Measurements from ENCODE around the gene SLC16A9.
"Not testable (repeated sequence)": the region's sequence is repeated elsewhere in the genome, so short reads cannot be mapped to it uniquely, and the experiment has no call there.

Gene SLC16A9

DNA sequence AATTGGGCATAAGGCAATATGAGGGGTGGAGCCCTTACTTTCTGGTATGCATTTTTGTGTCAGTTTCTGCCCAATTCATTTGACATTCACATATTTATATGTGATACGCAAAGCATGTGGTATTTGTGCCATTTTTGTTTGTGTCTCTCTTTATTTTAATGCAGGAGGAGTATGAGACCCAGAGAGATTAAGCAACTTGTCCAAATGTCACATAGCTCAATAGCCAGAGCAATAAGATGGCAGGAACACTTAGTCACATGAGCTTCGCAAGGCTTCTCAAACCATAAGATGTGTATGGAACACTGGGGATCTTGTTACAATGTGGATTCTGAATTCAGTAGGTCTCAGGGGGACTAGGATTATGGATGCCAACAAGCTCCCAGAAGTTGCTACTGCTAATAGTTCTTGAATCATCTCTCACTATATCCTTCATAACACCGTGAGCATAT lies 24.4 kb upstream of the SLC16A9 start:
- H3K27ac ChIP-seq (ENCODE audit: low read length): no peak overlapping the region
- no peak overlapping the region for H3K4me2 ChIP-seq (ENCODE audit: insufficient read depth, low read length)
- H3K4me1 ChIP-seq (ENCODE audit: insufficient read depth, low read length): no peaks in the 10 kb centered on the region
- H3K9me3 ChIP-seq (ENCODE audit: insufficient read depth, low read length, severe bottlenecking): no peaks in the 10 kb centered on the region
- no peak overlapping the region for H3K9ac ChIP-seq (ENCODE audit: low read depth, low read length)
- no peak overlapping the region for H3K4me3 ChIP-seq (ENCODE audit: low read depth in 1 of 2, low read length in 2 of 2)
- no peak for DNase-seq
- H3K36me3 ChIP-seq (ENCODE audit: insufficient read depth, low read length): no peaks in the 10 kb centered on the region
- H3K79me2 ChIP-seq (ENCODE audit: insufficient read depth, low read length): no peaks in the 10 kb centered on the region
- H4K20me1 ChIP-seq (ENCODE audit: insufficient read depth, low read length): no peaks in the 10 kb centered on the region
- no peaks in the 10 kb centered on the region for H3K27me3 ChIP-seq (ENCODE audit: insufficient read depth, low read length, poor library complexity)
- ATAC-seq (ENCODE audit: insufficient read depth, low read depth): no peak
- TF ChIP-seq EZH2 (IDR thresholded peaks at IDR 0.05; ENCODE audit: borderline replicate concordance, low read depth, low read length, severe bottlenecking): no peak
- TF ChIP-seq, protein P1, sequence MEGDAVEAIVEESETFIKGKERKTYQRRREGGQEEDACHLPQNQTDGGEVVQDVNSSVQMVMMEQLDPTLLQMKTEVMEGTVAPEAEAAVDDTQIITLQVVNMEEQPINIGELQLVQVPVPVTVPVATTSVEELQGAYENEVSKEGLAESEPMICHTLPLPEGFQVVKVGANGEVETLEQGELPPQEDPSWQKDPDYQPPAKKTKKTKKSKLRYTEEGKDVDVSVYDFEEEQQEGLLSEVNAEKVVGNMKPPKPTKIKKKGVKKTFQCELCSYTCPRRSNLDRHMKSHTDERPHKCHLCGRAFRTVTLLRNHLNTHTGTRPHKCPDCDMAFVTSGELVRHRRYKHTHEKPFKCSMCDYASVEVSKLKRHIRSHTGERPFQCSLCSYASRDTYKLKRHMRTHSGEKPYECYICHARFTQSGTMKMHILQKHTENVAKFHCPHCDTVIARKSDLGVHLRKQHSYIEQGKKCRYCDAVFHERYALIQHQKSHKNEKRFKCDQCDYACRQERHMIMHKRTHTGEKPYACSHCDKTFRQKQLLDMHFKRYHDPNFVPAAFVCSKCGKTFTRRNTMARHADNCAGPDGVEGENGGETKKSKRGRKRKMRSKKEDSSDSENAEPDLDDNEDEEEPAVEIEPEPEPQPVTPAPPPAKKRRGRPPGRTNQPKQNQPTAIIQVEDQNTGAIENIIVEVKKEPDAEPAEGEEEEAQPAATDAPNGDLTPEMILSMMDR (IDR thresholded peaks at IDR 0.05; ENCODE audit: borderline replicate concordance, extremely low read depth, low read length, poor library complexity, severe bottlenecking): no peak
- H2AFZ ChIP-seq (ENCODE audit: low read depth, low read length): no peak overlapping the region

DNA sequence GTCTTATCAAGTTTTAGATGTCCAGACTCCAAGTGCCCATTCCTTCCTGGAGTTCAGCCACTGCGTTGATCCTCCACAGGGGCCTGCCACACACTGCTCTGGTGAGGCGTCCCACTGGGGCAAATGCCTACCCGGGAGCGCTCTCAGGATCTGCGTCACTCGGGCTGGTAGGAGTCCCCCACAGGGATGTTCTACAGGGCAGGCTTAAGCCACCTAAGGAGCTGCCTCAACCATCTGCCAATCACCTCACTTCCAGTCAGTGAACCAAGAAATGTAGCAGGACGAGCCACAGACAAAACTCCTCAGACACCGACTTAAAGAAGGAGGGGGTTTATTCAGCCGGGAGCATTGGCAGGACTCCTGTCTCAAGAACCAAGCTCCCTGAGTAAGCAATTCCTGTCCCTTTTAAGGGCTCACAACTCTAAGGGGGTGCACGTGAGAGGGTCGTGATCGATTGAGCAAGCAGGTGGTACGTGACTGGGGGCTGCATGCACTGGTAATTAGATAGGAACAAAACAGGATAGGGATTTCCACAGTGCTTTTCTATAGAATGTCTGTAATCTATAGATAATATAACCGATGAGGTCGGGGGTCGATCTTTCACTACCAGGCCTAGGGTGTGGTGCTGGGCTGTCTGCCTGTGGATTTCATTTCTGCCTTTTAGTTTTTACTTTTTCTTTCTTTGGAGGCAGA lies 23.8 kb upstream of the SLC16A9 start:
- H3K9ac ChIP-seq (ENCODE audit: low read depth, low read length); H3K36me3 ChIP-seq (ENCODE audit: insufficient read depth, low read length); DNase-seq: not testable (repeated sequence)

DNA sequence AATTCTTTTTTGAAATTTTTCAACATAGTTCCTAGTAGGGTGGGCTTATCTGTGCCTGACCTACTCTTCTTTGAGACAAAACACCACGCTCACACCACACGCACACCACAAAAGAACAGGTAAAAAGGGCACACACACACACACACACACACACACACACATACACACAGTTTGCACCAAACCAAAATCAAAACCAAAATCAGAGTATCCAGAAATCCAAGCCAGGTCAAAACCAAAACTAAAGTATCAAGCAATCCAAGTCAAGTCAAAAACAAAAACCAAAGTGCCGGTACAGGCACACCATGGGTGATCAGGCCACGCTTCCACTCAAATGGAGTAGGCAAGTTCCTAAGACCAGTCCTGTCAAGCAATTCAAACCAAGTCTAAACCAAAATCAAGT lies 23.2 kb upstream of the SLC16A9 start:
- not testable (repeated sequence) for H3K9ac ChIP-seq (ENCODE audit: low read depth, low read length); H4K20me1 ChIP-seq (ENCODE audit: insufficient read depth, low read length); H3K27me3 ChIP-seq (ENCODE audit: insufficient read depth, low read length, poor library complexity); H3K27ac ChIP-seq (ENCODE audit: low read length); H3K4me2 ChIP-seq (ENCODE audit: insufficient read depth, low read length); H3K36me3 ChIP-seq (ENCODE audit: insufficient read depth, low read length); H2AFZ ChIP-seq (ENCODE audit: low read depth, low read length); H3K79me2 ChIP-seq (ENCODE audit: insufficient read depth, low read length); H3K4me3 ChIP-seq (ENCODE audit: low read depth in 1 of 2, low read length in 2 of 2); H3K4me1 ChIP-seq (ENCODE audit: insufficient read depth, low read length); ATAC-seq (ENCODE audit: insufficient read depth, low read depth); DNase-seq; H3K9me3 ChIP-seq (ENCODE audit: insufficient read depth, low read length, severe bottlenecking)

More for the DNA sequence above, 23.8 kb upstream of the SLC16A9 start:
- H3K27ac ChIP-seq (ENCODE audit: low read length); H3K27me3 ChIP-seq (ENCODE audit: insufficient read depth, low read length, poor library complexity); H3K4me3 ChIP-seq (ENCODE audit: low read depth in 1 of 2, low read length in 2 of 2); H3K79me2 ChIP-seq (ENCODE audit: insufficient read depth, low read length); ATAC-seq (ENCODE audit: insufficient read depth, low read depth); H3K4me1 ChIP-seq (ENCODE audit: insufficient read depth, low read length); H4K20me1 ChIP-seq (ENCODE audit: insufficient read depth, low read length); H3K9me3 ChIP-seq (ENCODE audit: insufficient read depth, low read length, severe bottlenecking); H3K4me2 ChIP-seq (ENCODE audit: insufficient read depth, low read length); H2AFZ ChIP-seq (ENCODE audit: low read depth, low read length): not testable (repeated sequence)

DNA sequence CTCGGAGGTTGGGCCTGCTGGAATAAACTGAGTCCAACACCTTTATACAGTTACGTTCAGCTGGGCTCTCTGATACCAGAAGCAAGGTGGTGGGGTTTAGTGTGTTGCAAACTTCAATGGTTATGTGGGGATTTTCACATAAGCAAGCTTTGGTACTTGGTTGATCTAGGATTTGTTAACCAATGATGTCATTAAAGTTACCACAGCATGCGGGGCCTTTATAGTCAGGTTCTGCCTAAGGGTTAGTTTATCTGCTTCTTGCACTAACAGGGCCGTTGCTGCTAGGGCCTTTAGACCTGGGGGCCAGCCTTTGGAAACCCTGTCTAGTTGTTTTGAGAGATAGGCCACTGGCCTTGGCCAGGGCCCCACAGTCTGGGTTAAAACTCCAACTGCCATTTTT lies 19.5 kb upstream of the SLC16A9 start:
- H3K36me3 ChIP-seq (ENCODE audit: insufficient read depth, low read length); H3K9ac ChIP-seq (ENCODE audit: low read depth, low read length); ATAC-seq (ENCODE audit: insufficient read depth, low read depth); DNase-seq; H4K20me1 ChIP-seq (ENCODE audit: insufficient read depth, low read length); H3K27ac ChIP-seq (ENCODE audit: low read length); H3K4me1 ChIP-seq (ENCODE audit: insufficient read depth, low read length); H3K4me2 ChIP-seq (ENCODE audit: insufficient read depth, low read length); H3K27me3 ChIP-seq (ENCODE audit: insufficient read depth, low read length, poor library complexity); H2AFZ ChIP-seq (ENCODE audit: low read depth, low read length); H3K4me3 ChIP-seq (ENCODE audit: low read depth in 1 of 2, low read length in 2 of 2); H3K79me2 ChIP-seq (ENCODE audit: insufficient read depth, low read length); H3K9me3 ChIP-seq (ENCODE audit: insufficient read depth, low read length, severe bottlenecking): not testable (repeated sequence)

- no peak overlapping the region for H3K4me3 ChIP-seq (ENCODE audit: low read depth in 1 of 2, low read length in 2 of 2)
- H4K20me1 ChIP-seq (ENCODE audit: insufficient read depth, low read length): no peaks in the 10 kb centered on the region
- no peaks in the 10 kb centered on the region for H3K36me3 ChIP-seq (ENCODE audit: insufficient read depth, low read length)
- DNase-seq (no peak), ATAC-seq (ENCODE audit: insufficient read depth, low read depth) (no peak)
- H3K27ac ChIP-seq (ENCODE audit: low read length): no peak overlapping the region
- no peaks in the 10 kb centered on the region for H3K4me1 ChIP-seq (ENCODE audit: insufficient read depth, low read length)
- H3K9ac ChIP-seq (ENCODE audit: low read depth, low read length): no peak overlapping the region
- H3K27me3 ChIP-seq (ENCODE audit: insufficient read depth, low read length, poor library complexity): no peaks in the 10 kb centered on the region
- H3K4me2 ChIP-seq (ENCODE audit: insufficient read depth, low read length): no peak overlapping the region
- no peaks in the 10 kb centered on the region for H3K79me2 ChIP-seq (ENCODE audit: insufficient read depth, low read length)
- H3K9me3 ChIP-seq (ENCODE audit: insufficient read depth, low read length, severe bottlenecking): peaks cover under 1% of the 10 kb centered on the region
- H2AFZ ChIP-seq (ENCODE audit: low read depth, low read length): no peak overlapping the region
- no peak for TF ChIP-seq EZH2 (IDR thresholded peaks at IDR 0.05; ENCODE audit: borderline replicate concordance, low read depth, low read length, severe bottlenecking)
- TF ChIP-seq, protein P1 (IDR thresholded peaks at IDR 0.05; ENCODE audit: borderline replicate concordance, extremely low read depth, low read length, poor library complexity, severe bottlenecking): no peak
These were observed 14.7 kb upstream of the SLC16A9 start for GRCh38 chr10:59724098-59724938.
